HG03439 (cell line): Measurements from ENCODE around the gene NFATC2.

Source experiments
- ATAC-seq: cut with Tn5 transposase; IDR thresholded peaks from one replicate; pipeline ENCODE4 v1.9.1; 2021; ENCODE audit warnings: mild to moderate bottlenecking, moderate library complexity; ENCODE audit not compliant: unreplicated experiment

The NFATC2 gene

GRCh38 chr20:51522207-51522606, 20.3 kb downstream of the NFATC2 start:
- ATAC-seq = no peak

- no peak for ATAC-seq
These were observed 24.7 kb downstream of the NFATC2 start for GRCh38 chr20:51517839-51518238.

GRCh38 chr20:51516855-51517254, 25.7 kb downstream of the NFATC2 start:
- no peak for ATAC-seq

GRCh38 chr20:51514836-51515235, 27.7 kb downstream of the NFATC2 start:
- no peak for ATAC-seq

- no peak for ATAC-seq
These were observed 28.3 kb downstream of the NFATC2 start for GRCh38 chr20:51514249-51514648.

GRCh38 chr20:51513545-51513944, 29.0 kb downstream of the NFATC2 start:
- no peak for ATAC-seq

GRCh38 chr20:51512645-51513044, 29.9 kb downstream of the NFATC2 start:
- no peak for ATAC-seq

GRCh38 chr20:51511861-51512619, 30.5 kb downstream of the NFATC2 start:
- ATAC-seq = no peak

- no peak for ATAC-seq
These were observed 31.4 kb downstream of the NFATC2 start for GRCh38 chr20:51510936-51511605.

- no peak for ATAC-seq
These were observed 32.4 kb downstream of the NFATC2 start for GRCh38 chr20:51510169-51510568.

GRCh38 chr20:51509208-51509607, 33.3 kb downstream of the NFATC2 start:
- ATAC-seq = no peak

GRCh38 chr20:51508780-51509179, 33.7 kb downstream of the NFATC2 start:
- no peak for ATAC-seq

- ATAC-seq = no peak
These were observed 34.4 kb downstream of the NFATC2 start for GRCh38 chr20:51508158-51508557.

- ATAC-seq = no peak
These were observed 35.1 kb downstream of the NFATC2 start for GRCh38 chr20:51507216-51508036.

GRCh38 chr20:51506527-51507215, 35.8 kb downstream of the NFATC2 start:
- no peak for ATAC-seq

GRCh38 chr20:51505566-51505965, 37.0 kb downstream of the NFATC2 start:
- ATAC-seq = no peak

GRCh38 chr20:51503376-51503775, 39.1 kb downstream of the NFATC2 start:
- no peak for ATAC-seq

GRCh38 chr20:51500936-51501335, 41.6 kb downstream of the NFATC2 start:
- no peak for ATAC-seq

GRCh38 chr20:51500311-51500710, 42.2 kb downstream of the NFATC2 start:
- ATAC-seq = peak; percentile 59

- no peak for ATAC-seq
These were observed 43.6 kb downstream of the NFATC2 start for GRCh38 chr20:51498765-51499540.
